Measurements from ENCODE around the gene HSPA1A.
A peak's percentile ranks its signal among the peaks of the same experiment; 100 is the strongest.
"Not testable (repeated sequence)": the region's sequence is repeated elsewhere in the genome, so short reads cannot be mapped to it uniquely, and the experiment has no call there.

HSPA1A gene

DNA sequence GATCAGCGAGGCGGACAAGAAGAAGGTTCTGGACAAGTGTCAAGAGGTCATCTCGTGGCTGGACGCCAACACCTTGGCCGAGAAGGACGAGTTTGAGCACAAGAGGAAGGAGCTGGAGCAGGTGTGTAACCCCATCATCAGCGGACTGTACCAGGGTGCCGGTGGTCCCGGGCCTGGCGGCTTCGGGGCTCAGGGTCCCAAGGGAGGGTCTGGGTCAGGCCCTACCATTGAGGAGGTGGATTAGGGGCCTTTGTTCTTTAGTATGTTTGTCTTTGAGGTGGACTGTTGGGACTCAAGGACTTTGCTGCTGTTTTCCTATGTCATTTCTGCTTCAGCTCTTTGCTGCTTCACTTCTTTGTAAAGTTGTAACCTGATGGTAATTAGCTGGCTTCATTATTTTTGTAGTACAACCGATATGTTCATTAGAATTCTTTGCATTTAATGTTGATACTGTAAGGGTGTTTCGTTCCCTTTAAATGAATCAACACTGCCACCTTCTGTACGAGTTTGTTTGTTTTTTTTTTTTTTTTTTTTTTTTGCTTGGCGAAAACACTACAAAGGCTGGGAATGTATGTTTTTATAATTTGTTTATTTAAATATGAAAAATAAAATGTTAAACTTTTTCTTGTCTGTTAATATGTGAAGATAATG is 14.4 kb downstream of the HSPA1A start:
- no peak for TF ChIP-seq POLR2A (IDR thresholded peaks at IDR 0.05; ENCODE audit: low read length)

DNA sequence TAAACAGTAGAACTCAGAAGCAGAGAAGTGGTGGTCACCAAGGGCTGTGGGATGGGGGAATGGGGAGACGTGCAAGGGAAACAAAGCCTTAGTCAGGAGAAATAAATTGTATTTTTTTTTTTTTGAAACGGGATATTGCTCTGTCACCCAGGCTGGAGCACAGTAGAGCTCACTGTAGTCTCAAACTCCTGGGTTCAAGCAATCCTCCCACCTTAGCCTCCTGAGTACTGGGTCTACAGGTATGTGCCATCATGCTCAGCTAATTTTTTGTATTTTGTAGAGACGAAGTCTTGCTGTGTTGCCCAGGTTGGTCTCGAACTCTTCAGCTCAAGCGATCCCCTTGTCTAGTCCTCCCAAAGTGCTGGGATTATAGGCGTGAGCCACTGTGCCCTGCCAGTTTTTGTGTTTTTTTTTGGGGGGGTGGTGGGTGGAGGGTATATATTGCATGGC is 15.6 kb downstream of the HSPA1A start:
- TF ChIP-seq POLR2A (IDR thresholded peaks at IDR 0.05; ENCODE audit: low read length) (no peak), GATA1 (IDR thresholded peaks at IDR 0.05; ENCODE audit: low read depth, low read length) (no peak)
- DNase-seq: no peak

More for the DNA sequence above, 14.4 kb downstream of the HSPA1A start:
- peak; percentile 74 to 83 for DNase-seq

DNA sequence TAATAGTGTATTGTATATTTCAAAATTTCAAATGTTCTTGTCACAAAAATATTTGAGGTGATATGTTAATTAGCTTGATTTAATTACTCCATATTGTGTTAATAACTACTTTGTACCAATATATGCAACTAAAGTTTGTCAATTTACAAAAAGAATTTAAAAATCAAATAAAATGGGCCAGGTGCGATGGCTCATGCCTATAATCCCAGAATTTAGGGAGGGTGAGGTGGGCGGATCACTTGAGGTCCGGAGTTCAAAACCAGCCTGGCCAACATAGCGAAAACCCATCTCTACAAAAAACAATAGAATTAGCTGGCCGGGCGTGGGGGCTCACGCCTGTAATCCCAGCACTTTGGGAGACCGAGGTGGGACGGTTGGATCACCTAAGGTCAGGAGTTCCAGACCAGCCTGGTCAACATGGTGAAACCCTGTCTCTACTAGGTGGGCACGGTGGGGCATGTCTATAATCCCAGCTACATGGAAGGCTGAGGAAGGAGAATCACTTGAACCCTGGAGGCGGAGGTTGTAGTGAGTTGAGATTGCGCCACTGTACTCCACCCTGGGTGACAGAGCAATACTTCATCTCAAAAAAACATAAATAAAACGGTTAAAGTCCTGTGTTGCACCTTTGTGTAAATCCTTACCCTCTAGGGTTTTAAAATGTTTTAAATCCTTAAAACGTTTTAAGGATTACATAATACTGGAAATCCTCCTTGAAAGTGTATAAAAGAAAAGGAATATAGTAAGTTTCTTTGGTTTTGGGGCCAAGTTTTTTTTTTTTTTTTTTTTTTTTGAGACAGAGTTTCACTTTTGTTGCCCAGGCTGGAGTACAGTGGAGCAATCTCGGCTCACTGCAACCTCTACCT is 16.2 kb downstream of the HSPA1A start:
- peak; percentile 49 to 70 for DNase-seq
- TF ChIP-seq GATA1 (IDR thresholded peaks at IDR 0.05; ENCODE audit: low read depth, low read length) (no peak), POLR2A (IDR thresholded peaks at IDR 0.05; ENCODE audit: low read length) (no peak)

DNA sequence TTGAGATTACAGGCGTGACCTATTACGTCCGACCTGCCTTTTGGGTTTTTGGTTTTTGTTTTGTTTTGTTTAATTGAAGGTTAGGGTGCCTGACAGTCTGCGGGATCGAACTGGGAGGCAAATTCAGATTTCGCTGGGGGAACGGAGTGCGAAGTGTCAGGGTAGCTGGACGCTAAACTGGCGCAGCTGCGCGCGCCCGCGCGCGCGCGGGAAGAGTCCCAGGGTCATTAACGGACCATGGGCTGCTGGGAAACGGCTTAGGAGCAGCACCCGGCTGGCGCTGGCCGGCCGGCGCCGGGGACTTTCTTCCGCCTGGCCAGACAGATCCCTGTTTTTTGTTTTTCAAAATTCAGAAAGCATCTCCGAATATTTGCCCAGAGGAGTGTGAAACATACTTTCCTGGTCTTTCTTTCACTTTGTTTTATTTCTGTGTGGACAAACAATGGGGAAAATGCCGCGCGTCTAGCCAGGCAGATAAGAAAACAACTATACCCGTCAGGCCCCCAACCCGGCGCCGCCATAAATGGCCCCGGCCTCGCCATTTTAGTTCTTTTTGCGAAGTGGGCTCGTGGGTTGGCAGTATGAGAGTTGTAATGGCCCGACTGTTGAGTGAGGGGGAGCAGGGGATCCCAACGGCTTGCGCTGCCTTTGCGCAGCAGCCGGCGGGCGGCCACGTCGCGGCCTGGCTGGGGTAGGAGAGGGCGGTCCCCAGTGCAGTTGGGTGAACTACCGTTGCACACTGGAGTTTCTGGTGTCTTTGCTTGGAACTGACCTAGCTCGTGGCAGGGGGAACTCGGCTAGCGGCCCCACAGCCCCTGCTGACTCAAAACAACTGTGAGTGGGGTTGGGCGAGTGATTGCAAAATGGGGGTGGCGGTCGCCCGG is 19.3 kb downstream of the HSPA1A start:
- TF ChIP-seq GATA1 (IDR thresholded peaks at IDR 0.05; ENCODE audit: low read depth, low read length) (no peak), POLR2A (IDR thresholded peaks at IDR 0.05; ENCODE audit: low read length) (peak; percentile 99)
- peak; percentile 91 to 94 for DNase-seq

DNA sequence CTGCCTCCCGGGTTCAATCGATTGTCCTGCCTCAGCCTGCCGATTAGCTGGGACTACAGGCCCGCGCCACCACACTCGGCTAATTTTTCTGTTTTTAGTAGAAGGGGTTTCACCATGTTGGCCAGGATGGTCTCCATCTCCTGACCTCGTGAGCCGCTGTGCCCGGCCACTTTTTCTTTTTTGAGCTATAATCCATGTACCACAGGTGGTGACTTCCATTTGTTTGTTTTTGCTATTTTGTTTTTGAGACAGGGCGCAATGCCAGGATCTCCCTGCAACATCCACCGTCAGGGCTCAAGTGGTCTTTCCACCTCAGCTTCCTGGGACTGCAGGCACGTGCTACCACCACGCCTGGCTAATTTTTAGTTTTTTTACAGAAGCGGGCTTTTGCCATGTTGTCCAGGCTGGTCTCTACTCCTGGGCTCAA is 20.7 kb downstream of the HSPA1A start:
- DNase-seq: peak in 1 of 2 experiments; percentile 58
- TF ChIP-seq POLR2A (IDR thresholded peaks at IDR 0.05; ENCODE audit: low read length): no peak
- no peak for TF ChIP-seq GATA1 (IDR thresholded peaks at IDR 0.05; ENCODE audit: low read depth, low read length)

DNA sequence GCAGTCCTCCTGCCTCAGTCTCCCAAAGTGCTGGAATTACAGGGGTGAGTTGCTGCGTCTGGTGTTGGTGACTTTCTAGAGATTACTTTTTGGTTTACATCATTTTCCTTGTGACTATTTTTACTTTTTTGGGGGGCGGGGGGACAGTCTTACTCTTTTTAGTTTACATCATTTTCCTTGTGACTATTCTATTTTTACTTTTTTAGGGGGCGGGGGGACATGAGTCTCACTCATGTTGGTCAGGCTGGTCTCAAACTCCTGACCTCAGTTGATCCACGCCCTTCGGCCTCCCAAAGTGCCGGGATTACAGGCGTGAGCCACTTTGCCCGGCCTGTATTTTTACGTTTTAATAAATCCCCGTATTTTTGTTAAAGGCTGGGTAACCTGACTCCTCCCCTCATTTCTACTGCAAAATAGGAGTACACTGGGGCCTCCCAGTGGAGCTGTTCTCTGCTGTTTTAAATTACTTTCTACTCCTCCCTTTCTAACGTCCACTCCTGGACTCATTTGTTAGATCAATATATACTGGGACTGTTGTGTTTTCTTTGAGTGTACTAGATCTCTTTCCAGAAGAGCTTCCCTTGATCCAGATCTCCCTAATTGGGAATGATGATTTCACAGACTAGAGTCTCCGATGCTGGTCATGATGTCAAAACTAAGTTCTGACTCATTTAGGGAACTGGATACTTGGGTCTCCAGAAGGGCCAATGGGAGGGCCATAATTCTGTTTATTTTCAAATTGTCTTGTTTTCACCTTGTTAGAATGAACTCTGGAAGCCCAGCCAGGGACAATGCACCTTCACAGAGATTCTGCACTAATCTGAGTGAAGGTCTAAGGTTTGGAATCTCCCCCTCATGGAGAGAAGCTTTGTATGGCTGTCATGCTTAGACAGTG is 21.4 kb downstream of the HSPA1A start:
- TF ChIP-seq POLR2A (IDR thresholded peaks at IDR 0.05; ENCODE audit: low read length): peak; percentile 13
- TF ChIP-seq GATA1 (IDR thresholded peaks at IDR 0.05; ENCODE audit: low read depth, low read length): no peak
- DNase-seq: peak; percentile 49 to 59

DNA sequence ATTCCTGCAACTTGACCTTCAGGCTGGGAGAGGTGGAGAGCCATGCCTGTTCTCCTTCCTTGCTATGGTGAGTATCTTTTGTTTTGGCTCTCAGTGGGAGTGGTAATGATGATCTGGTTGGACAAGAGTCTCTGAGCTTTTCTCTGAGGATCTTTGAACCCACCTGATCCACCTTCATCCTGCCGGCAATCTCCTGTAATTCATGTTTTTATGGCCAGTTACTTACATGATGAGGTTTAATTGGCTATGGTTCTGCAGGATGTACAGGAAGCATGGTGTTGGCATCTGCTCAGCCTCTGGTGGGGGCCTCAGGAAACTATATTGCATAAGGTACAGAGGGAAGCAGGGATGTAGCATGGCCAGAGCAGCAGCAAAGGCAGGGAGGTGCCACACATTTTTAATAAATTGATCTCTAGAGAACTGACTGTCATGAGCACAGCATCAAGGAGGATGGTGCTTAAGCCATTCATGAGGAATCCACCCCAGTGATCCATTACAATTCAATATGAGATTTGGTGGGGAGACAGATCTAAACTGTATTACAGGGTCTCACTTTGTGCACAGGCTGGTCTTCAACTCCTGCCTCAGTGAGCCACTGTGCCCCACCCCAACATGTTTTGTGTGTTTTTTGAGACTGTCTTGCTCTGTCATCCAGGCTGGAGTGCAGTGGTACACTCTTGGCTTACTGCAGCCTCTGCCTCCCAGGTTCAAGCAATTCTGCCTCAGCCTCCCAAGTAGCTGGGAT is 22.2 kb downstream of the HSPA1A start:
- DNase-seq: no peak
- no peak for TF ChIP-seq POLR2A (IDR thresholded peaks at IDR 0.05; ENCODE audit: low read length)
- TF ChIP-seq GATA1 (IDR thresholded peaks at IDR 0.05; ENCODE audit: low read depth, low read length): no peak

DNA sequence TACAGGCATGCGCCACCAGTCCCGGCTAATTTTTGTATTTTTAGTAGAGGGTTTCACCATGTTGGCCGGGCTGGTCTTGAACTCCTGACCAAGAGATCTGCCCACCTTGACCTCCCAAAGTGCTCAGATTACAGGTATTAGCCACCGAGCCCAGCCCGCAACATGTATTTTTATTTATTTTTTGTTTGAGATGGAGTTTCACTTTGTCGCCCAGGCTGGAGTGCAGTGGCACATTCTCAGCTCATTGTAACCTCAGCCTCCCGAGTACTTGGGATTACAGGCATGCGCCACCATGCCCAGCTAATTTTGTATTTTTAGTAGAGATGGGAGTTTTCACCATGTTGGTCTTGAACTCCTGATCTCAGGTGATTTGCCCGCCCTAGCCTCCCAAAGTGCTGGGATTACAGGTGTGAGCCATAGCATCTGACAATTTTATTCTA is 22.8 kb downstream of the HSPA1A start:
- not testable (repeated sequence) for DNase-seq

DNA sequence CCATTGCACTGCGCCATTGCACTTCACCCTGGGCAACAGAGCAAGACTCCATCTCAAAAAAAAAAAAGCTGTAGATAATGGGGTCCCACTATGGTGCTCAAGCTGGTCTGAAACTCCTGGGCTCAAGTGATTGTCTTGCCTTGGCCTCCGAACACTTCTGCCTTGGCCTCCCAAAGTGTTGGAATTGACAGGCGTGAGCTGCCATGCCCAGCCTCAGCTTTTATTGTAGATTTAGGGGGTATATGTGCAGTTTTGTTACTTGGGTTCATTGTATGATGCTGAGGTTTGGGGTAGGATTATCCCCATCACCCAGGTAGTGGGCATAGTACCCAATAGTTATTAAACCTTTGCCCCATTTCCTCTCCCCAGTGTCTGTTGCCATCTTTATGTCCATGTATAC is 23.6 kb downstream of the HSPA1A start:
- TF ChIP-seq GATA1 (IDR thresholded peaks at IDR 0.05; ENCODE audit: low read depth, low read length): no peak
- TF ChIP-seq POLR2A (IDR thresholded peaks at IDR 0.05; ENCODE audit: low read length): no peak
- DNase-seq: no peak

DNA sequence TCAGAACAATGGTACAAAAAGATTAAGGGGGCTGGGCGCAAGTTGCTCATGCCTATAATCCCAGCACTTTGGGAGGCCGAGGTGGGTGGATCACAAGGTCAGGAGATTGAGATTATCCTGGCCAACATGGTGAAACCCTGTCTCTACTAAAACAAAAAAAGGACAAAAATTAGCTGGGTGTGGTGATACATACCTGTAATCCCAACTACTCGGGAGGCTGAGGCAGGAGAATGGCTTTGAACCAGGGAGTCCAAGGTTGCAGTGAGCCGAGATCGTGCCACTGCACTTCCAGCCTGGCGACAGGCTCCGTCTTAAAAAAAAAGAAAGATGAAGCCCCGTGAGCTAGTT is 24.4 kb downstream of the HSPA1A start:
- DNase-seq: not testable (repeated sequence)
- TF ChIP-seq POLR2A (IDR thresholded peaks at IDR 0.05; ENCODE audit: low read length): peak; percentile 6

DNA sequence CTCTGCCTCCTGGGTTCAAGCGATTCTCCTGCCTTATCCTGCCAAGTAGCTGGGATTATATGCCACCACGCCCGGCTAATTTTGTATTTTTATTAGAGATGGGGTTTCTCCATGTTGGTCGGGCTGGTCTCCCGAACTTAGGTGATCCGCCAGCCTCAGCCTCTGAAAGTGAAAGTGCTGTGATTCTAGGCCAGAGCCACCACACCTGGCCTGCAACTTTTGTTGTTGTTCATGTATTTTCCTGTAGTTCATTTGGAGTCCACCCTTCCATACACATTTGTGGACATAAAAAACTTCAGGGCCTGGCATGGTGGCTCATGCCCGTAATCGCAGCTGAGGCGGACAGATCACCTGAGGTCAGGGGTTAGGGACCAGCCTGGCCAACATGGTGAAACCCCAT is 26.7 kb downstream of the HSPA1A start:
- no peak for TF ChIP-seq POLR2A (IDR thresholded peaks at IDR 0.05; ENCODE audit: low read length)
- no peak for TF ChIP-seq GATA1 (IDR thresholded peaks at IDR 0.05; ENCODE audit: low read depth, low read length)

DNA sequence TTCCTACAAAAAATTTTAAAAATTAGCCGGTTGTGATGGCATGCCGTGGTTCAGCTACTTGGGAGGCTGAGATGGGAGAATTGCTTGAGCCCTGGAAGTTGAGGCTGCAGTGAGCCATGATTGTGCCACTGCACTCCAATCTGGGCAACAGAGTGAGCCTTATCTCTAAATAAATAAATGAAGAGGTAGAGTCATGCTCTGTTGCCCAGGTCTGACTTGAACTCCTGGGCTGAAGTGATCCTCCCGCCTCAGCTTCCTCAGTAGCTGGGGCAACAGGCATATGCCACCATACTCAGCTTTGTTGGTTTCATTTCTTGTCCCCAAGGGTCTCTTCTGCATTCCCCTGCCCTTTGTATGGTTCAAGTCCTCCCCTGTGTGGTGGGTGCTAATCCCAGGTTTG is 29.2 kb downstream of the HSPA1A start:
- TF ChIP-seq GATA1 (IDR thresholded peaks at IDR 0.05; ENCODE audit: low read depth, low read length): no peak
- TF ChIP-seq POLR2A (IDR thresholded peaks at IDR 0.05; ENCODE audit: low read length): no peak
- DNase-seq: no peak

More for the DNA sequence above, 26.7 kb downstream of the HSPA1A start:
- DNase-seq: no peak
